ENCODE data around the gene TAS2R31.

TAS2R31 gene

DNA sequence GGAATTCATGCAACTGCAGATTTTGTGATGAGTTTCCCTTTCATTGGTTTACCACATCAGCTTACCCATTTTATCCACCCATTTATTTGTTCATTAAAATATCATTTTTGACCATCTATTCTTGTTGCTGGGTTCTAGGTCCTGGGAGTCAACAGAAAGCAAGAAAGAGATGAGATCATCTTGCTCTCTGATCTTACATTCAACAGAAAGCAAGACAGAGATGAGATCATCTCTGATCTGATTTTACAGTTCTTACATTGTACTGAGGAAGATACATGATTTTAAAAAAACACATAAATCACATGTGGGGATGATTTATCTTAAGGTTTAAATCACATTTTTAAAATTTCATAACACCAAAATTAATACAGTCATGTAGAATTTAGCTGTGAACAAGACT lies 28.6 kb upstream of the TAS2R31 start:
- TF ChIP-seq, protein P1, sequence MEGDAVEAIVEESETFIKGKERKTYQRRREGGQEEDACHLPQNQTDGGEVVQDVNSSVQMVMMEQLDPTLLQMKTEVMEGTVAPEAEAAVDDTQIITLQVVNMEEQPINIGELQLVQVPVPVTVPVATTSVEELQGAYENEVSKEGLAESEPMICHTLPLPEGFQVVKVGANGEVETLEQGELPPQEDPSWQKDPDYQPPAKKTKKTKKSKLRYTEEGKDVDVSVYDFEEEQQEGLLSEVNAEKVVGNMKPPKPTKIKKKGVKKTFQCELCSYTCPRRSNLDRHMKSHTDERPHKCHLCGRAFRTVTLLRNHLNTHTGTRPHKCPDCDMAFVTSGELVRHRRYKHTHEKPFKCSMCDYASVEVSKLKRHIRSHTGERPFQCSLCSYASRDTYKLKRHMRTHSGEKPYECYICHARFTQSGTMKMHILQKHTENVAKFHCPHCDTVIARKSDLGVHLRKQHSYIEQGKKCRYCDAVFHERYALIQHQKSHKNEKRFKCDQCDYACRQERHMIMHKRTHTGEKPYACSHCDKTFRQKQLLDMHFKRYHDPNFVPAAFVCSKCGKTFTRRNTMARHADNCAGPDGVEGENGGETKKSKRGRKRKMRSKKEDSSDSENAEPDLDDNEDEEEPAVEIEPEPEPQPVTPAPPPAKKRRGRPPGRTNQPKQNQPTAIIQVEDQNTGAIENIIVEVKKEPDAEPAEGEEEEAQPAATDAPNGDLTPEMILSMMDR (IDR thresholded peaks at IDR 0.05): no peak

DNA sequence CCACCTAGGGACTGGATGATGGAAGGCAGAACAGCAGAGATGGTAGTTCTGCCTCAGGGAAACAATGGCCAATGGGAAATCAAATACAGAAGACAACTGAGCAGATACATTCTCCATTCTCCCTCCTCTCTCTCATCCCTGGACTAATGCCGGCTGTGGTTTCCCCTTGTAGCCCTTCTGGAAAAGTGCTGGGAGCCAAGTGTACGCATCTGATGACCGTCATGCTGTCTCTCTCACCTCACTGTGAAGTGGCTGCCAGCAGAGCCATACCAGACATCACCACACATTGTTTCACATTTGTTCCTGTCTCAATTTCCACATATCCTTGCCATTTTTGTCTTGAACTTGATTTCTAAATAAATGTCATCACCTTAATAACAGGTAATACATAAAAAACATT lies 27.8 kb upstream of the TAS2R31 start:
- TF ChIP-seq, protein P1 (IDR thresholded peaks at IDR 0.05): no peak

DNA sequence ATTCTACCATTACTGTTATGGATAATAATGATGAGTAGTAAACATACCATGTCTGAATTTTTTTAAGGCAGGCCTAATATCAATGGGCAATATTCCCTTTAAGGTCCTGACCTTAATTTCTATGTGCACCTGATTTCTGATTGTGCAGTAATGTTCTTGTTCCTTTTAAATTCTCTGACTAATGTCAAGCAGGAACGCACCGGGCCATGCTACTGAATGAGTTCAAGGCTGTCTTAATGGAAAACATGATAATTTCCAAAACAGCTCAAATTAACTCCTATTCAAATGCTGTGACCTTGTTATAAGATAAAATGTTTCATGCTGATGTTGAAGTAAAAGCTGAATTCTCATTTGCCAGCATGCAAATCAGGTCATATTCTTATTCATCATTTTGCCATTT lies 24.1 kb upstream of the TAS2R31 start:
- TF ChIP-seq, protein P1 (IDR thresholded peaks at IDR 0.05): no peak

DNA sequence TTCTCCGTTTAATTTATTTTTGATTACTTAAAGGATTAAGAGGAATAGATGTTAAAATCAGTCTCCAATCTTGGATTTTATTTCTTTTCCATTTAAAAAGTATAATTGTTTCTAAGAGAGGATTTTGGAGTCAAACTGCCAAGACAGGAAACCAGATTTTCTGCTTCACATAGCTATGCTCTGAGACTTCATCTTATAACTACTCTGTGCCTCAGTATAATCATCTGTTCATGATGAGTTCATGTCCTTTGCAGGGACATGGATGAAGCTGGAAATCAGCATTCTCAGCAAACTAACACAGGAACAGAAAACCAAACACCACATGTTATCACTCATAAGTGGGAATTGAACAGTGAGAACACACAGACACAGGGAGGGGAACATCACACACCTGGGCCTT lies 9.0 kb upstream of the TAS2R31 start:
- TF ChIP-seq, protein P1 (IDR thresholded peaks at IDR 0.05): no peak

DNA sequence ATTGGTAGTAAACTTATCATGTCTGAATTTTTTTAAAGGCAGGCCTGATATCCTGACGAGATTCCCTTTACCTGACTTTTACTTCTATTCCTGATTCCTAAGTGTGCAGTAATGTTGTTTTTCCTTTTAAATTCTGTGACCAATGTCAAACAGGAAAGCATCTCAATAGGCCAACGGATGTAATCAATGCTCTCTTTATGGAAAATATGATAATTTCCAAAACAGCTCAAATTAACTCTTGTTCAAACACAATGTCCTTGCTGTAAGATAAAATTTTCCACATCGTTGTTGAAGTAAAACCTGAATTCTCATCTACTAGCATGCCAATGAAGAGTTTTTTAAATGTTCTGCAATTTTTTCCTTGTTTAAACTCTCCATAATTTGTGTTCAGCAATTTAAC lies 8.0 kb upstream of the TAS2R31 start:
- TF ChIP-seq, protein P1 (IDR thresholded peaks at IDR 0.05): no peak

DNA sequence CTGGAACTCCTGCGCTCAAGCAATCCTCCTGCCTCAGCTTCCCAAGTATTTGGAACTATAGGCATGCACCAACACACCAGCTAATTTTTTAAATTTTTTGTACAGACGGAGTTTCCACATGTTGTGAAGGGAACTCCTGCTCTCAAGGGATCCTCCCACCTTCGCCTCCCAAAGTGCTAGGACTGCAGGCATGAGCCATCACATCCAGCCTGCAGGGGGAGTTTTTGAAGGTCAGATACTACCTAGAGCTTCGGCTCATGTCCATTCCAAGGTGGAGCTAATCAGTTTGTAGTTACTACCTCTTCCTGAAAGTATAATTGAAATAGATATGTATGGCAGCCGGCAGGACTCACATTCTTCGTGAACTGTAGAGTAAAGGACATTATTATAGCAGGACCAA lies 5.1 kb downstream of the TAS2R31 start:
- TF ChIP-seq, protein P1 (IDR thresholded peaks at IDR 0.05): no peak

DNA sequence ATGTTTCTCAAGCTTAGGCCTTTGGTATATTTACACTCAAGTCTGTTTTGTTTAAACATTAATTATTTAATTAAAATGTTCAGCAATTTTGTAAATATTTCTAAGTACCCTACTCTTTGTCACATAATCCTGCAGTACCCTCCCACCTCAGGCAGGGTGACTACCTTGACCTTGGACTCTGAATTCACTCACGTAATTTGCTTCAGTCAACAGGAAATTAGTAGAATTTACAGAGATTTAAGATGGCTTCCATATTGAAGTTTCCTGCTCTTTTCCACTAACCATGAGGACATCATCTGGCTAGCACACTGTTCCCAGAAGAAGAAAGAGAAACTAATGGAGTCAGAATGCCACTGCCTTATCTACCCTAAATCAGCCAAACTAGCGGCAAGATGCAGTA lies 7.8 kb downstream of the TAS2R31 start:
- TF ChIP-seq, protein P1 (IDR thresholded peaks at IDR 0.05): no peak

DNA sequence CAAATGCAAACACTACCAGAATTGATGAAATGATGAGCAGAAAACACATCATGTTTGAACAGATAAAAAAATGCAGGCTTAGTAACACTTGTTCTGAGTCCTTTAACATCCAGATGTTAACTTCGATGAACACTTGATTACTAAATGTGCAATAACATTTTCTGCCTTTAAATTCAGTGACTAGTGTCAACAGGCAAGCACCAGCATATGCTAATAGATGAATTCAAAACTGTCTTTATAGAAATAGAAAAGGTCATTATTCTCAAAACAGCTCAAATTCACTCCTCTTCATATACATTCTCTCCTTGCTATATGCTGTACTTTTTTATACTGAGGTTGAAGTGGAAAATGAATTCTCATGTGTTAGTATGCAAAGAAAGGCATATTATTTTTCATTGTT lies 8.7 kb downstream of the TAS2R31 start, which contains the start of gene TAS2R19:
Gene TAS2R19, minus strand, starts transcription at position 101 of the 400 bp plus-strand sequence. Its CDS starts 49 bp downstream, at position 52.
- TF ChIP-seq, protein P1 (IDR thresholded peaks at IDR 0.05): no peak
